Head of caudate nucleus (tissue), 42 donors: Measurements from ENCODE around the gene ALG10B.
"Not testable (repeated sequence)": the region's sequence is repeated elsewhere in the genome, so short reads cannot be mapped to it uniquely, and the experiment has no call there.

Source experiments
- DNase-seq, 42 donors: peaks; one replicate each; pipeline versions ENCODE4 v3.0.0 to v3.0.0-alpha.2; 2020 to 2021; ENCODE audit warnings: mixed read lengths in 7 of 42
- intact Hi-C: fragments of 100-400 bp; cut with DNase I; formaldehyde crosslinking; loops from one replicate; pipeline ENCODE4 v1.15.0; 2022

Gene ALG10B, protein sequence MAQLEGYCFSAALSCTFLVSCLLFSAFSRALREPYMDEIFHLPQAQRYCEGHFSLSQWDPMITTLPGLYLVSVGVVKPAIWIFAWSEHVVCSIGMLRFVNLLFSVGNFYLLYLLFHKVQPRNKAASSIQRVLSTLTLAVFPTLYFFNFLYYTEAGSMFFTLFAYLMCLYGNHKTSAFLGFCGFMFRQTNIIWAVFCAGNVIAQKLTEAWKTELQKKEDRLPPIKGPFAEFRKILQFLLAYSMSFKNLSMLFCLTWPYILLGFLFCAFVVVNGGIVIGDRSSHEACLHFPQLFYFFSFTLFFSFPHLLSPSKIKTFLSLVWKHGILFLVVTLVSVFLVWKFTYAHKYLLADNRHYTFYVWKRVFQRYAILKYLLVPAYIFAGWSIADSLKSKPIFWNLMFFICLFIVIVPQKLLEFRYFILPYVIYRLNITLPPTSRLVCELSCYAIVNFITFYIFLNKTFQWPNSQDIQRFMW

DNA sequence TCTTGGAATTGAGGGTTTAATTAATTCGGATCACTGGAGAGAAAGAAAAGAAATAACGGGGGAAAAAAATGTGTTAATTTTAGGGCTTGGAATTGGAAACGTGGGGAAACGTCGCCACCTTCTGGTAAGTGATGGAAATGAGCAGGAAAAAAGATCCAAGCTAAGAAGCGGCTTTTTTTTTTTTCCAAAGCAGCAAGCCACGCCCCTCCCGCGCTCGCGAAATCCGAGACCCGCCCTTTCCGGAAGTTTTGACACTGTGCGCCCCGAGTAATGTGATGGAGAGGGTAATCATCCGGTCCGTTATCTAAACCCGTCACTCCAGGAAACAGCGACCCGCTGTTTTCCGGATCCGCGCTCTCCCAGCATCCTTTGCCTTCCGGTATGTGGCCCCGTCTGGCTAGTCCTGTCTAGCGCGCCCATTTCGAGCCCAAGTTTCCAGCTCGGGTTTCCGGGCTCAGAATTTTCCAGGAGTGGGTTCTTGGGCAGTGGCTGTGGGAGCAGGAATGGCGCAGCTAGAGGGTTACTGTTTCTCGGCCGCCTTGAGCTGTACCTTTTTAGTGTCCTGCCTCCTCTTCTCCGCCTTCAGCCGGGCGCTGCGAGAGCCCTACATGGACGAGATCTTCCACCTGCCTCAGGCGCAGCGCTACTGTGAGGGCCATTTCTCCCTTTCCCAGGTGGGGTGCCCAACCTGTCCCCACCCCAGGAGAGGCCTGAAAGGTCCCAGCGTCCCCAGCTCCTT is at the start of gene ALG10B:
Gene ALG10B, plus strand, starts transcription at position 384 of the 739 bp plus-strand sequence. Its CDS starts 120 bp downstream, at position 504.
- DNase-seq = peak; percentile 88 to 98 (median 94)
- intact Hi-C loops = loop anchor here (2.0 kb wide), 1 partner anchor 178 kb away; no protein-coding TSS in a partner anchor

DNA sequence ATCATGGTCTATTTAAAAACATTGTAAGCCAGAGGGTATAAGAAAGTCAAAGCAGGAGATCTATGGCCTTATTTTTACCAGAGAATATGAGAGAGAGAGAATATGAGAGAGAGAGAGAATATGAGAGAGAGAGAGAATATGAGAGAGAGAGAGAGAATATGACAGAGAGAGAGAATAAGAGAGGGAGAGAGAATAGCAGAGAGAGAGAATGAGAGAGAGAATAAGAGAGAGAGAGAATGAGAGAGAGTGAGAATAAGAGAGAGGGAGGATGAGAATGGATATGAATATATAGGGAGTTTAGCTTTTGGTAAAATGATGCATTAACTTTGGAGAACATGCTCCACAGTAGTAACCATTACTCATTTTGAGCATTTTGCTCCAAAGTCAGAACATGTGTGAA is 48.0 kb upstream of the ALG10B start:
- intact Hi-C loops = no loop called here

DNA sequence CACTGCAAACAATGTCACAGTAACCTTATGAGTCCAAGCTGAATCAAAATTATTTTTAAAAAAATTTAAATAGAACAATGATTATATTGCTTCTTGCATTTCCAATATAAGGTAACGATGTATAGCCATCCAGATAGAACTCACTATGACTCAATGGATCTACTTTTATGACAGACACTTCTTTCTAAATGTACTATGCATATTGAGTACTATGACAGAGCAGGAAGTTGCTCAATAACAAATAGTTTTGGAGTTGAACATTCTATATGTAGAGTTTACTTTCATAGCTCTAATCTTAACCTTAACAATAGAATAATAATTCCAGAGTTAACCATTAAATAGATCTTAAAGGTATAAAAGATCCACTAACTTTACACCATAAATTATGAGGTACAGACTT is 46.7 kb upstream of the ALG10B start:
- no peak for DNase-seq
- intact Hi-C loops = no loop called here

More for the DNA sequence above, 48.0 kb upstream of the ALG10B start:
- DNase-seq = no peak

DNA sequence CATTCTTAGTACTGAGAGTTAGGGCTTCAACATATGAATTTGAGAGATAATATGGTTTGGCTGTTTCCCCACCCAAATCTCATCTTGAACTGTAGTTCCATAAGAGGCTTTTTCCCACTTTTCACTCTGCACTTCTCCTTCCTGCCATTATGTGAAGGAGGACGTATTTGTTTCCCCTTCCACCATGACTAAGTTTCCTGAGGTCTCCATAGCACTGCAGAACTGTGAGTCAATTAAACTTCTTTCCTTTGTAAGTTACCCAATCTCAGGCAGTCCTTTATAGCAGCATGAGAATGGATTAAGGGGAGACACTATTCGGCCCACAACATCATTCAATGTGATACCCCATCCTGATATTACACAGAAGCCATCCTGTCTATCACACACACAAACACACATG is 36.8 kb upstream of the ALG10B start:
- intact Hi-C loops = no loop called here
- no peak for DNase-seq

DNA sequence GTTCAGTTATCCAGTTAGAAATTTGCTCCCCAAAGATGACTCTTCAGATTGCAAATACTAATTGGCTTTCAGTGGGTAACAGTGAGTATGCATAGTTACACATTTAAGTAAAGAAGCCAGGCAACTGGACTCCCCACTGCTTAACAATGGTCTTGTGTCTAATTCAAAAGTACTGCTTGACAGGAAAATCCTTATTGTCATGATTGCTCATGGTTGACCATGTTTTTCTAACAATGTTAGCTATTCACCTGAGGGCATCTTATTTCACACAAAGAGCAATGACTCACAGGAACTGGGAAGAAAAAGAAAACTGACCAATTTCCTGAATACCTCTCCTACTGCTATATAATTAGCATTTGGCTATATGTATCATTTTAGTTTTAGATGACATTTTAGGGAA is 33.7 kb upstream of the ALG10B start:
- intact Hi-C loops = no loop called here
- no peak for DNase-seq

DNA sequence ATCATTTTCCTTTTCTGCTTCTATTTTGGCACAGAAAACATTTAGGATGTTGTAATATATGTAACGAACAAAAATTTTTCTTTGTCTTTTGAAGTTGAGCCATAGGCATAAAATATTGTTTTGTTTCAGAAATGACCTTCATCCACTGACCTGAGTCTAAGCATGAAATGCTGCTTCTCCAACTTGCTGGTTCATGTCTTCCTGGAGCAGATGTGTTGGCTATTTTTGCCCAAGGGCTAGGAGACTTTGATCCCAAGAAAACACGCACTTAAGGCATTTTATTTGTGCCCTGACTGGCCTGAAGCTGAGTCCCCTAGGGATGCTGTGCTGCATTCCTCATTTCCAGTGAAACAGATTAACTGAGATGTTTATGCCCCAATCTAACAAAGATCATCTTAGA is 27.2 kb upstream of the ALG10B start:
- DNase-seq = no peak
- intact Hi-C loops = no loop called here

DNA sequence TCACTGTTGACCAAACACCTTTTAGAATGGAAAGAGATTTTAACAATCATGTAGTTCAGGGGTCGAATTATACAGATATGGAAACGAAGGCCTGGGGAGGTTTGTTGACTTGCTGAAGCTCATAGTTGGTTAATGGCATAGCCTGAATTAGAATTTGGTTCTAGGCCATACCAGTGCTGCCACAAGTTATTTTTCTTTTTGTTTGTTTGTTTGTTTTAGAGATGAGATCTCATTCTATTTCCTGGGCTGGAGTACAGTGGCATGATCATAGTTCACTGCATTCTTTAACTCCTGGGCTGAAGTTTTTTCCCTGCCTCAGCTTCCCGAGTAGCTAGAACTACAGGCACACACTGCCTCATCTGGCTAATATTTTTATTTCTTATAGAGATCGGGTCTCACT is 25.4 kb upstream of the ALG10B start:
- no peak for DNase-seq
- intact Hi-C loops = no loop called here

DNA sequence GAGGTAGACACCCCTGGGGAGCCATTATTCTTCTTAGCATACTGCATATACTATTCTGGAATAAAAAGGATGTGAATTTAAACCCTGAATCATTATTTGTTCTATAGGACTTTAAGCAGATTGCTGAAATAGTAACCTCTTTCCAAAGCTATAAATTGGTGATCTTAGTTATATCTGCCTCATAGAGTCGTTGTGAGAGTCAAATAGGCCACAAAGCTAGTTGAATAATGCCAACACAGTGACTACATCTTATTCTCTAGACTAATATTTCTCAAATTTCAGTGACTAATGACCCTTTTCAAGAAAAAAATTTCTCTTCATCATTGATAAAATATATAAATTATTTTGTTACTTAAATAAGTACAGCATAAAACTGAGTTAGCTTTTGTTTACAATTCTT is 13.6 kb upstream of the ALG10B start:
- DNase-seq, intact Hi-C loops: not testable (repeated sequence)

DNA sequence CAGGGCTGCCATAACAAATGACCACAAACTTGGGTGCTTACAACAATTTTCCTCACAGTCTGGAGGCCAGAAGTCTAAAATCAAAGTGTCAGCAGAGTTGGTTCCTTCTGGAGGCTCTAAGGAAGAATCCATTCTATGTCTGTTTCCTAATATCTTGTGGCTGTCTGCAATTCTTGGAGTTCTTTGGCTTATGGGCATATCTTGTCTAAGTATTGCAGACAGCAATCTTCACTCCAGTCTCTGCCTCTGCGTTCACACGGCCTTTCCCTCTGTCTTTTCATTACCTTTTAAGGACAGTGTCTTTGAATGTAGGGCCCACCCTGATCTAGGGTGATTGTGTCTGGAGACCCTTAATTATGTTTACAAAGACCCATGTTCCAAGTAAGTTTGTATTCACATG is 5.4 kb downstream of the ALG10B start:
- intact Hi-C loops = loop anchor here (10.0 kb wide), 2 partner anchors 583 to 953 kb away; partner anchors contain the start of gene CPNE8
- DNase-seq = not testable (repeated sequence)

DNA sequence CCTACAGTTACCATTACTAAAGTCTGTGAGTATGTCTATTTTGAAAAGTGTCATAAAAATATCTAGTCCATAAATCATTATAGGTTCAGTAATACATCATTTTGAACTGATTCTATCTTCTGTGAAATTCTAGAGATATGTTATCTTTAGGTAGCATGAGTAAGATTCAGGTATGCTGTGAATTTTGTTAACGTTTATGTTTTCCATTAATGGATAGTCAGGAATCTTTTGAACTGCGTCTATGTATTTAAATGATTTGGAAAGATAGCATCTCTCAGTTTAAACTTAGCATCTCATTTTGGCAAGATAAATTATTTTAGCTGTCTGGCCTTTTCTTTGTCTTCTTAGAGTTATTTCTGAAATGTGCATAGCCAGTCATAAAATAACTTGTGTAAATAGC is 8.3 kb downstream of the ALG10B start:
- intact Hi-C loops = loop anchor here (10.0 kb wide), 2 partner anchors 580 to 950 kb away; partner anchors contain the start of gene CPNE8
- DNase-seq = no peak

DNA sequence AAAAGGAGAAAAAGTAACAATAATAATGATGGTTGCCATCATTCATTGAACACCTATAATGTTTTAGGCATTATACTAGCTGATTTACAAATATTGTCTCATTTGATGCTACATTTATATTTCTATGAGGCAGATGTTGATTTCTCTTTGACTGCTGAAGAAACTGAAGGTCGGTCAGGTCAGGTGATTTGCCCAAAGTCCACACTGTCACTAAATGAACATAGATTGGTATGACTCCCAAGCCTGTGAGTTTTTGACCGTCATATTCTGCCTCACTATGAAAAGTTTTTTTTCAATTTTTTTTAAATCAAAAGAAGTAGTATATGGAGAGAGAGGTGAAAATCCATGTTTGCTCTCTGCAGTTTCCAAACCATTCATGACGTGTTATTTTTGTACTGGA is 10.8 kb downstream of the ALG10B start:
- intact Hi-C loops = loop anchor here (10.0 kb wide), 2 partner anchors 577 to 947 kb away; partner anchors contain the start of gene CPNE8
- no peak for DNase-seq

DNA sequence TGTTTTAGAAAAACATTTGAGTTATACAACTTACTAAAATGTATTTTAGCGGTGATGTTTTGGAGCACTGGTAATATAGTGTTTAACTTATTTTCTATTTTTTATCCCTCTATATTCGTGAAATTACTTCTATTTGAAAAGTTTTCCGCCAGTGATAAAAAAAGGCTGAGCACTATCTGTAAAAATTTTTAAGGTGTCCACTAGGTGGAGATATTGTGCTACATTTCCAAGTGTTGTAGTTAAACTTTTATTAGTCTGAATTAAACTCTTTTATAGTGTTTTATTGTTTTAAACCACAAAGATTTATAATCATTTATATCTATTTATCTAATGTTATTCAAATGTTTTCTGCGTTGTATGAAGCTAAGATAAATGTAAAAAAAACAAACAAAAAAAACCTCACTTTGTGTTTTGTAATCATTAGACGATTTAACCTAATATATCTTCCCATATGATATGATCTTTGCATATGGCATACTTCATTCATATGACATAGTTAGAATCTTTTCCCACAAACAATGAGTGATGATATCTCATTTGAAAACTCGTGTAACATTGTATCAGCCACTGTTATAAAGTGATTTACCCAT is 11.8 kb downstream of the ALG10B start:
- DNase-seq = no peak
- intact Hi-C loops = loop anchor here (10.0 kb wide), 2 partner anchors 576 to 946 kb away; partner anchors contain the start of gene CPNE8

DNA sequence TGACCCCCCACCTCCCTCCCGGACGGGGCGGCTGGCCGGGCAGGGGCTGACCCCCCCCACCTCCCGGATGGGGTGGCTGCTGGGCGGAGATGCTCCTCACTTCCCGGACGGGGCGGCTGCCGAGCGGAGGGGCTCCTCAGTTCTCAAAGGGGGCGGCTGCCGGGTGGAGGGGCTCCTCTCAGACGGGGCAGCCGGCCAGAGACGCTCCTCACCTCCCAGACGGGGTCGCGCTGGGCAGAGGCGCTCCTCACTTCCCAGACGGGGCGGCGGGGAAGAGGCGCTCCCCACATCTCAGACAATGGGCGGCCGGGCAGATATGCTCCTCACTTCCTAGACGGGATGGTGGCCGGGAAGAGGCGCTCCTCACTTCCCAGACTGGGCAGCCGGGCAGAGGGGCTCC is 13.8 kb downstream of the ALG10B start:
- DNase-seq = not testable (repeated sequence)
- intact Hi-C loops = loop anchor here (10.0 kb wide), 1 partner anchor 774 kb away; no protein-coding TSS in a partner anchor

DNA sequence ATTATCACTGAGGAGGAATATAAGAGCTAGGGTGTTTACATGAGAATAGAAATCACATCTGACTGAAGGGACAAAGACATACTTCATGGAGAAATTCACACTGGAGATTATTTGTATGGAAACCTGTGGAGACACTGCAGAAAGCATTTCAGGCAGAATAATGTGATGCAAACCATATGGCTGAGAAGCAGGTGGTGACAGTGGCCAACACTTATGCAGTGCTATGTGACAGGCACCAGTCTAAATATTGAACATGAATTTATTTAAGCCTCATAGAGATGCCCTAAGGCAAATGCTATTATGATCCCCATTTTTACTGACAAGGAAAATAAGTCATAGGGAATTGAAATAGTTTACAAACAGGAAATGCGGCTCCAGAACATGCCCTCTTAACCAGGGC is 16.2 kb downstream of the ALG10B start:
- DNase-seq = no peak
- intact Hi-C loops = loop anchor here (10.0 kb wide), 1 partner anchor 772 kb away; no protein-coding TSS in a partner anchor

DNA sequence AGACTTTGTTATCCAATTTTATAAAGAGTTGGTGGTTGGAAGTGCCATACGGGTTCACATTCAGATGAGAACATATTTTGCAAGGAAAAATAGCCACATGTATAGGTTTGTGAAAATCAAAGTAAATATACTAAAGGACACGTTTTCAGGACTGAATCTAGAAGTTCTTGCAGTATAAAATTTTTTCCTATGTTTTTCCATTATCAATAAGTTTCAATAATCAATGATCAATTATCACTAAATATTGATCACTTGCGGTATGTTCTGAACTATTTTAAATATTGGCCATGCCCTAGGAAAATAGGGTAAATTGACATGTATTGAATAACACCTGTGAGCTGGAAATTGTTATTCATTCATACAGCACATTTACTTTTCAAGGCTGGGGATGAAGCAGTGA is 25.9 kb downstream of the ALG10B start:
- intact Hi-C loops = no loop called here
- no peak for DNase-seq

DNA sequence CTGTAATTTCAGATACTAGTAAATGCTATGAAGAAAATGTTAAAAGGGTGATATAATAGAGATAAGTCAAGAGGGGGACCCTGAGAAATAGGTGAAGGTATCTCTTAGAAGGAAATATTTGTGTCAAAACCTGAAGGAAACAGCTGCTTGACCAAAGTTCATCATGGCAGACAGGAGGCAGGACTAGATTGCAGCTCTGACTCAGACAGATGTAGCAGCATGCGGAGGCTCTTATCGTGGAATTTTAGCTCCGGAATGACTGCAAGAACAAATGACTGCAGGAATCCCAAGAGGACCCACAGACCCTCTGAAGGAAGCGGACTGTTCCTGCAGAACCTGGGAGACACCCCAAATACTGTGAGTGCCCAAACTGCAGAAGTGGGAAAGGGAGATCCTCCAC is 26.7 kb downstream of the ALG10B start:
- intact Hi-C loops, DNase-seq: not testable (repeated sequence)

DNA sequence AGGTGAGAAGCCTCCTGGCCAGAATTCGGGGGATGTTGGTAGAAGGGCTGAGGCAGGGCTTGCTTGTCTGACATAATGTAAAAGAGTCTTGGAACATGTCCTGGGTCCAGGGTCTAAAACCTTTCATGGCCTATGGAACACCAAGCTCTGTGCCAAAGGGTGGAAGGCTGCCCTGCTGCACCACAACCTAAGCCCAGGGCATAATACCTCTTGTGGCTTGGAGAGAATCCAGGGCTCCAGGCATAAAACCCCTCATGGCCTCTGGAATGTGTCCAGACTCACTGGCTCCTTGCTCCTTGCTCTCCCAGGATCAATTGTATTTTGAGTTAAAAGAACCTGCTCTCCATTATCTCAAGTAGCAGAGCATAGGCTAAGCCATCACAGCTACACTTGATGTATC is 27.3 kb downstream of the ALG10B start:
- DNase-seq, intact Hi-C loops: not testable (repeated sequence)

DNA sequence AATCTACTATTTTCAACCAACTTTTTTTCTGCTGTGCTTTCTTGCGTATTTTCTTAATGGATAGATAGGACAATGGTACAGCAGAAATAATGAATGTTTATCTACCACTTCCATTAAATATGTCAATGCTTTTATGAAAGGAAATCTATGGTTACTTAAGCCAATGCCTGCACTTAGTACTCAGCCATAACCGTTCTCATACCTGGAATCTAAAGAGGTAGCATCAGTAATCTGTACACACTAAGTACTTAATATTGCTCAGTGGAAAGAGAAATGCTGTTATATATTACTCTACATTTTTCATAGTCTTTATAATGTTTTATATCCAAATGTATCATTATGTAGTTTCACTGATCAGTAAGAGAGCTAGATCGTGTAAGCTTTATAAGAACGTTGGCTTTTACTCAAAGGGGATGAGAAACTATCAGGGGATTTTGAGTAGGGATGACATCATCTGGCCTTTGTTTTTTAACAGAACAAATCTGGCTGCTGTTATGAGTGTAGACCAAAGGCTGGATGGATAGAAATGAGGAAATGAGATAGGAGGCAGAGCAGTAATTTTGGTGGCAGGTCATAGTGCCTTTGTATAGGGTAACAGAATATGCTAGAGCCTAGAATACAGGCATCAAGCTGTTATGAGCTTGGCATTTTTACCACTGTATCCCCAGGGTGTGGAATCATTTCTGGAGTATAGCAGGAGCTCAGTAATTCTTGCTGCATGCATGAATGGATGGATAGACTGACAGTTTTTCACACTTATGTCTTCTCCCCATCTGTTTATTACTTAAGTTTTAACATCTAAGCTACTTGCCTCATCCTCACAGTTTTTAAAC is 34.0 kb downstream of the ALG10B start:
- intact Hi-C loops = no loop called here
- DNase-seq = no peak

DNA sequence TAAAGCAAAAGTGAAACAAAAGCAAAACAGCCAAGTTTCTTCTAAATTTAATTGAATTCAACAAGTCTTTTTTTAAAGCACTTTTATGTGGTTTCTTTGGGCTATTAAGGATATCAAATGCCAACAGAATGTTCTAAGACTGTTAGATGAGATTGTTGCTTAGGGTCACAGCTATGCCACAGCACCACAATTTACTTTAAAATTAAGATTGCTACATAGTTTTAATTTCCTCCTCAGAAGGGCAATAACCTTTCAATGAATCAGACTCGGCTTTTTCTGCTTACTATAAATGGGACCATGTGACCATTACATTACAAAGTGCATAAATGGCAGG is 34.6 kb downstream of the ALG10B start:
- intact Hi-C loops, DNase-seq: not testable (repeated sequence)
